Fibroblast of the conjunctiva (primary cell): Measurements from ENCODE around the gene ADAMTS9.

Experiments used
- DNase-seq: peaks from one replicate; pipeline ENCODE4 v3.0.0-alpha.2; 2010; ENCODE audit warnings: low read depth

Gene ADAMTS9

GRCh38 chr3:64687781-64688604 lies at the start of gene ADAMTS9:
Gene ADAMTS9, minus strand, starts transcription at chr3:64688000. Its CDS starts 343 bp downstream, at chr3:64687657.
- DNase-seq, result peak; percentile 56

GRCh38 chr3:64732576-64732975 lies 44.8 kb upstream of the ADAMTS9 start:
- DNase-seq, result peak; percentile 3

- no peak for DNase-seq
Measured at GRCh38 chr3:64730681-64731080, 42.9 kb upstream of the ADAMTS9 start.

GRCh38 chr3:64728994-64729393 lies 41.2 kb upstream of the ADAMTS9 start:
- no peak for DNase-seq

- no peak for DNase-seq
Measured at GRCh38 chr3:64728428-64728827, 40.6 kb upstream of the ADAMTS9 start.

- DNase-seq, result no peak
Measured at GRCh38 chr3:64726414-64727090, 38.8 kb upstream of the ADAMTS9 start.

GRCh38 chr3:64718976-64719375 lies 31.2 kb upstream of the ADAMTS9 start:
- no peak for DNase-seq

GRCh38 chr3:64717872-64718613 lies 30.2 kb upstream of the ADAMTS9 start:
- DNase-seq, result no peak

GRCh38 chr3:64717411-64717810 lies 29.6 kb upstream of the ADAMTS9 start:
- no peak for DNase-seq

- DNase-seq, result no peak
Measured at GRCh38 chr3:64716110-64716710, 28.4 kb upstream of the ADAMTS9 start.

GRCh38 chr3:64715211-64715982 lies 27.6 kb upstream of the ADAMTS9 start:
- no peak for DNase-seq

GRCh38 chr3:64708456-64708855 lies 20.7 kb upstream of the ADAMTS9 start:
- no peak for DNase-seq

GRCh38 chr3:64705946-64706345 lies 18.1 kb upstream of the ADAMTS9 start:
- DNase-seq, result no peak

GRCh38 chr3:64696896-64697295 lies 9.1 kb upstream of the ADAMTS9 start:
- DNase-seq, result no peak

- no peak for DNase-seq
Measured at GRCh38 chr3:64694114-64694513, 6.3 kb upstream of the ADAMTS9 start.

- no peak for DNase-seq
Measured at GRCh38 chr3:64693031-64693430, 5.2 kb upstream of the ADAMTS9 start.

GRCh38 chr3:64691051-64691450 lies 3.3 kb upstream of the ADAMTS9 start:
- DNase-seq, result no peak

- DNase-seq, result no peak
Measured at GRCh38 chr3:64687086-64687780, 567 bp downstream of the ADAMTS9 start.

GRCh38 chr3:64686446-64686908 lies 1.3 kb downstream of the ADAMTS9 start:
- DNase-seq, result no peak

- DNase-seq, result peak; percentile 83
Measured at GRCh38 chr3:64685800-64686445, 1.9 kb downstream of the ADAMTS9 start.
